ENCODE results near the gene AMZ1.

AMZ1 gene

DNA sequence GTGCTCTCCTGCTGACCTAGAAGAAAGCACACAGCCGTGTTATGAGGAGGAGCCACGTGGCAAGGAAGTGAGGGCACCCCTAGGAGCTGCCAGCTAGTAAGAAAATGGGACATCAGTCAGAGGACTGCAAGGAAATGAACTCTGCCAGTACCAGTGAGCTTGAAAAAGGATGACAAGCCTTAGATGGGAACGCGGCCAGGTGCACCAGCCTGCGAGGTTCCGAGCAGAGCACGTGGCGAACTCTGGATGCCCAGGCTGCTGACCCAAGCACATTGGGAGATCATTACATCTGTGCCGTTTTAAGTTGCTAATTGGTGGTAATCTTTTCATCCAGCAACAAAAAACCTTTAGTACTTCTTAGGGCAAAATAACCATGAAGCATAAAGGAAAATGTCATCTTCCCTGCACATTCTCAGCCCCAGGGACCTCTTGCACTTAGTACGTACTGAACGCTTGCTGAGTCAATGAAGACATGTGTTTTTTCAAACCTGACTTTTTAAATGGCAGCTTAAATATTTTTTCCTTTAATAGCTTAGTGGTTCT lies 69.4 kb downstream of the AMZ1 start:
- no peak for DNase-seq

DNA sequence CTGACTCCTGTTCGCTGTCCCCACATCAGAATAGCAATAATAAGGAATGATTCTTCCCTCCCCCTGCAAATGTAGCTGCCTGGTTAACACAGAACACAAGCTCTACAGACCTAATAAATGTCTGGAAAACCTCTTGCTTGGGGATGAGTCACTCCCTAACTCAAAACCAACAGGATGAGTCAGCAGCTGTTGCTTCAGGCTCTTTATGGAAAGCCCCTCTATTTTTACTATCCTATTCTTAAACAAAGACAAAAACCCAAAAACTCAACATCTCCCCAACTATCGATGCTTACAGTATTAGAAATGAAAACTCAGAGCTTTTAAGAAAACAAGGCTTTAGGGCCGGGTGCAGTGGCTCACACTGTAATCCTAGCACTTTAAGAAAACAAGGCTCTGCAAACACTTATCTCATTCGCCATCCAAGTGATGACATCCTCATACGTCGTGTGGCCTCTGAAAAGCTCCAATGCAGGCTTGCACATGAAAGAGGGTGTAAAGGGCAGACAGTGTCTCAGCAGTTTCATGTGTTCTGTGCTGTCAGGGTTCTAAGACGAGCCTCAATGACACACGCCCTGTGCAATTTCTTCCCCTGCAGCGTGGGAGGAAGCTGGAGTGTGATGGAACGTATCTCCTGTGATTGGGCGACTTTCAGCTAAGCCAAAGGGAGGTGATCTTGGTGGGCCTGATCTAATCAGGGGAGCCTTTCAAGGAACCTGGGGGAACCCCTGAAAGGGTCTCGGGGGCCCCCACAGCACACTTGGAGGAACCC lies 70.1 kb downstream of the AMZ1 start:
- DNase-seq, result peak; percentile 32 to 53

DNA sequence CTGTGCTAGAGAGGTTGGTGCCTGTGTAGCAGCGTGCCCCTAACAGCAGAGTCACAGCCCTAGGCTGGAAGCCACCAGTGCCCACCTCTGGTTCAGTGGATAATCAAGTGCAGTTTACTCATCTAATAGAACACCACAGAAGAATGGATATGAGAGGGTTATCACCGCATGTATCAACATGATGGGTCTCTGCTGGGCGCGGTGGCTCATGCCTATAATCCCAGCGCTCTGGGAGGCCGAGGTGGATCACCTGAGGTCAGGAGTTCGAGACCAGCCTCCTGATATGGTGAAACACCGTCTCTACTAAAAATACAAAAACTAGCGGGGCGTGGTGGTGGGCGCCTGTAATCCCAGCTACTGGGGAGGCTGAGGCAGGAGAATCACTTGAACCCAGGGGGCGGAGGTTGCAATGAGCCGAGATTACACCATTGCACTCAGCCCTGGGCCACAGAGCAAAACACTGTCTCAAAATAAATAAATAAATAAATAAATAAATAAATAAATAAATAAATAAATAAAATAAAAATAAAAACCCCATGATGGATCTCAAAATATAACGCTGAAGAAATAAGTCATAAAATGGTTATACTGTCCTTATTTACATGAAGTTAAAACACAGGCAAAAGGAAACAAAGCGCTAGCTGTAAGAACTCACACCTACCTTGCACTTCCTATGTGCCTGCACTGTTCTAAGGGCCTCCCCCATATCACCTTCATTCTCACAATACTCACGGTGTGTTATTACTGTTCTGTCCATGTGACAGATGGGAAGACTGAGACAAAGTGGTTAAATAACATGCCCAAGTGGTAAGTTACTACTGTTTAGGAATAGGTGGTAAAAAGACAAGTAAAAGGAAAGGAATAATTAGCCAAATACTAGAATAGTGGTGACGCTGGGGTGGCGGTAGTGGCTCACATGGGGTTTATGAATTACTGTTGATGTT lies 70.9 kb downstream of the AMZ1 start:
- DNase-seq, result peak in 1 of 2 donors; percentile 14

DNA sequence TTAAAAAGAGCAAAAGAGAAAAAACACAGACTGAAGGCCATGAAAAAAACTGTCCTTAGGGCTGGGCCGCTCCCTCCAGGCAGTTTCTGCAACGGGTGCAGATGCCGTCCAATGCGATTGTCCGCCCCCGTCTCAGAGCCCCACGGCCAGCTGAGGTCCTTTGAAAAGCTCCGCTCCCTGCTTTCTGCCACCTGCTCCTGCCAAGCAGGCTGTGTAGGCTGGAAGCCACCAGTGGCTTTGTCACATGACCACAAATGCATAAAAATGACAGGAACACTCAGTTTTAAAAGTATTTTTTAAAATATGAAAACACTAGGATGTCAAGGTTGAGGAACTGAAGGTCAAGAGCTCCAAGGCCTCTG lies 71.7 kb downstream of the AMZ1 start:
- DNase-seq, result no peak

DNA sequence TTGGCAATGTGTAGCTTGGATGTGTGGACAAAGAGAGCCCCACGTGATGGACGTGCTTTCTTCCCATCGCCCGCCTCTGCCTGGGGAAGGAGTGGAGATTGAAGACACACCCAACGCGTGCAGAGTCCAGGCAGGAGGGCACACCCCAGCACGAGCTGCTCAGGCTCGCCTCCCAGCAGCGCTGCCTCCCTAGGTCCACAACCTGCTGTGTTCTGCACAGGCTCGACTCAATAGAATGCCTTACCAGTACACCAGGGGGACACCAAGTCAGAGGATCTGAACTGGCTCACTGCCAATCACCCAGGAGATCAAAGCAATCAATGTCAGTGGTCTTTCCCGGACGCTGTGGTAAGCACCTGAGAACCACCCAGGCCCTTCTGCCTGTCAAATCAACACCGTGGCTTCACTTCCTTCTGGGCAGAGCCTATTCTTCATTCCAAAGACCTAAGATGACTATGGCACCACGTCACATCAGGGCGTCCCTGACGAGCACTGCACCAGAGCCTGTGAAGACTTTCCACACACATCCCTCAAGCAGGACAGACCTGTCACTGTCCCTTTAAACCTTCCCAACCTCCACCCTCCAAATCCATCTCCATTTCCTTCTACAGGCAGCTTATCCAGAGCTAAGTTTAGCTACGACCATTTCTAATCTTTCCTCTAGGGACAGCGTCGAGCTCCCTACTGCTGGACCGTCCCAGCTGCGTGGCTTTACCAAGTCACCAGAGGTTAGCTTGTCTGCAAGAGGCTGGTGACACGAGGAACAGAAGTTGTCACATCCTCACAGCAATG lies 72.3 kb downstream of the AMZ1 start:
- DNase-seq, result peak; percentile 9 to 29

DNA sequence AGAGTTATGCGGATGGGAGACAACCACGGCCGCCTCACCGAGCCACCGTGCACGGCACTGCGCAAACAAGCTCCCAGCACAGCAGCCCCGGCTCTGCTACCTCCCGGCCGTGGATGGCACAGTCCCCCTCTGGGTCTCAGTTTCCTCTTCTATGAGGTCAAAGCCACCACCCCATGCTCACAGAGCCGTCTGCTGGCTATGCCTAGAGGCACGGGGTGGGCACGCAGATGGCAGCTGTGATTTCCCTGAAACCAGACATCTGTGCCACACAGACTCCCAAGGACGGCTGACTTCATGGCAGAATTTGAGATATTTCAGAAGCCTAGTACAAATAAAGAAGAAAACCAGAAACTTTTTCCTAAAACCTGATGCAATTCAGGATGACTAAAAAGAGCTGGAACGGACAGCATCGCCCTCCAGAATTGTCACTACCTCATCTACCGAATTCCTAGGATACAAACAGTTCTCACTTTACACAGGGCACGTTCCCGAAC lies 73.2 kb downstream of the AMZ1 start:
- DNase-seq, result no peak

DNA sequence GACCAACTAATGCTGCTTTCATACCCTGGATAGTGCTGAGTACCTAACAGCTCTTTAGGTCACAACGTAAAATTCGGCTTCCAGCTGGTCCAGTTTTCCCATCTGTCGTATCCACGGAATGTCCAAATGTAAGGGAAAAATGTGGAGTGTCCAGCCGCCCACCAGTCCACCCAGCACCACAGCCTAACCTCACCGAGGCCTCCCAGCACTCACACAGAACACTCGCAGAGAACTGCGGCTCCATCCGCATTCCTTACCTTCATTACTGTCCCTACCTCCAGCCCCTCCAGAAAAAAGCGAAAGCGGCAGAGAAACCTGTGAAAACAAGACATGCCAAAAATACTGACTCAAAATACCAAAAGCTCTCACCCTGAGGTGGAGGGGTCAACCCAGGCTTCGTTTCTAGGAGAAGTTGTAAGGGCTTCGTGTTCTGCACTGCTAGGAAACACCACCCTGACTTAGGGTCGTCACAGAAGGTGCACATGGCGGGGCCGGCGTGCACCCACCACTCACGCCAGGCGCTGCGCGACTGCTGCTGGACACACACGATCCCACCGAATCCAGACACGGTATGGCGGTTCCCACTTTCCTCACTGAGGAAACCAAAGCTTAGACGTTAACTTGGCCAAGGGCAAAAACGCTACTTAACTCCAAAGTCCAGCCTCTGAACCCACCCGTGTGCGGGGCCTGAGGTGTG lies 73.9 kb downstream of the AMZ1 start:
- DNase-seq, result no peak

DNA sequence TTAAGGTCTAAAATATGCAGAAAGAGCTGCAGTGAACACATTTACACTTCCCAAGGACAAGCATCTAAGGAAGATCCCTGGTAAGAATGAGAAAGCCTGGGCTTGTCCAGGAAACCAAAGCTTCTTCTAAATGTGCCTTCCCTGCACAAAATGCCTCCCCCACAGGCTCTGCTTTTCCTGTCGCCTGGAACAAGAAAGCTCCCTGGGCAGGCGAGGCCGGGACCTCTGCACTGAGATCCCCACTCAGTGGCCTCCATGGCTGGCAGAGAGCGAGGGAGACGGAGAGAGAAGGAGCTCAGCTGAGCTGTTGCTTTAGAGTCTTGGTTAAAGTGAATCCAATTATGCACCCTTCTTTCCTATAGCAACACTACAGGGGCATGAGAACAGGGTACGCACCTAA lies 75.6 kb downstream of the AMZ1 start:
- DNase-seq, result no peak

DNA sequence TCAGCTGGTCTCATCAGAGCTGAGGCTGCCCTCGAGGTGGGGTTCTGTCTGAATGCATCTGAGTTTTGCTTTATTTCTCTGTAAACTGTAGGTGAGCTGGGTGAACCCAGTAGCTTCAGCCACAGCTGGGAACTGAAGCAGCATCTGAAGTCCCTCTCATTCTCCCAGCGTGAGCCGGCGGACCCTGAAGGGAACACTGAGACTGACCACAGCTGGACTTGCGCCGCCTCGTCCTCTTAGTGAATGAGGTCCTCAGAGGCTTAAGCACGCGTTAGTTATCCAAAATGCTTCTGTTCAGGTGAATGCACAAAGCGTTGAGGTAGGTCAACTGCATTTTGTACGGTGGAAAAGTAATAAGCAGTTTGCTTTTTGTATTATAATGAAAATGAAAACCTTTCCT lies 76.6 kb downstream of the AMZ1 start:
- no peak for DNase-seq
